Urothelium cell line (cell line): Measurements from ENCODE around the gene WASHC2A.
"Not testable (repeated sequence)": the region's sequence is repeated elsewhere in the genome, so short reads cannot be mapped to it uniquely, and the experiment has no call there.

Source experiments
- DNase-seq: peaks from one replicate; pipeline ENCODE4 v3.0.0; 2011; ENCODE audit warnings: low spot score, mixed read lengths
- FAIRE-seq: peaks from 2 replicates; lab custom pipeline; 2011; peaks lifted over from hg19 to GRCh38; lab: Jason Lieb, UNC

WASHC2A gene, protein sequence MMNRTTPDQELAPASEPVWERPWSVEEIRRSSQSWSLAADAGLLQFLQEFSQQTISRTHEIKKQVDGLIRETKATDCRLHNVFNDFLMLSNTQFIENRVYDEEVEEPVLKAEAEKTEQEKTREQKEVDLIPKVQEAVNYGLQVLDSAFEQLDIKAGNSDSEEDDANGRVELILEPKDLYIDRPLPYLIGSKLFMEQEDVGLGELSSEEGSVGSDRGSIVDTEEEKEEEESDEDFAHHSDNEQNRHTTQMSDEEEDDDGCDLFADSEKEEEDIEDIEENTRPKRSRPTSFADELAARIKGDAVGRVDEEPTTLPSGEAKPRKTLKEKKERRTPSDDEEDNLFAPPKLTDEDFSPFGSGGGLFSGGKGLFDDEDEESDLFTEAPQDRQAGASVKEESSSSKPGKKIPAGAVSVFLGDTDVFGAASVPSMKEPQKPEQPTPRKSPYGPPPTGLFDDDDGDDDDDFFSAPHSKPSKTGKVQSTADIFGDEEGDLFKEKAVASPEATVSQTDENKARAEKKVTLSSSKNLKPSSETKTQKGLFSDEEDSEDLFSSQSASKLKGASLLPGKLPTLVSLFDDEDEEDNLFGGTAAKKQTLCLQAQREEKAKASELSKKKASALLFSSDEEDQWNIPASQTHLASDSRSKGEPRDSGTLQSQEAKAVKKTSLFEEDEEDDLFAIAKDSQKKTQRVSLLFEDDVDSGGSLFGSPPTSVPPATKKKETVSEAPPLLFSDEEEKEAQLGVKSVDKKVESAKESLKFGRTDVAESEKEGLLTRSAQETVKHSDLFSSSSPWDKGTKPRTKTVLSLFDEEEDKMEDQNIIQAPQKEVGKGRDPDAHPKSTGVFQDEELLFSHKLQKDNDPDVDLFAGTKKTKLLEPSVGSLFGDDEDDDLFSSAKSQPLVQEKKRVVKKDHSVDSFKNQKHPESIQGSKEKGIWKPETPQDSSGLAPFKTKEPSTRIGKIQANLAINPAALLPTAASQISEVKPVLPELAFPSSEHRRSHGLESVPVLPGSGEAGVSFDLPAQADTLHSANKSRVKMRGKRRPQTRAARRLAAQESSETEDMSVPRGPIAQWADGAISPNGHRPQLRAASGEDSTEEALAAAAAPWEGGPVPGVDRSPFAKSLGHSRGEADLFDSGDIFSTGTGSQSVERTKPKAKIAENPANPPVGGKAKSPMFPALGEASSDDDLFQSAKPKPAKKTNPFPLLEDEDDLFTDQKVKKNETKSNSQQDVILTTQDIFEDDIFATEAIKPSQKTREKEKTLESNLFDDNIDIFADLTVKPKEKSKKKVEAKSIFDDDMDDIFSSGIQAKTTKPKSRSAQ (N-terminal part only)

DNA sequence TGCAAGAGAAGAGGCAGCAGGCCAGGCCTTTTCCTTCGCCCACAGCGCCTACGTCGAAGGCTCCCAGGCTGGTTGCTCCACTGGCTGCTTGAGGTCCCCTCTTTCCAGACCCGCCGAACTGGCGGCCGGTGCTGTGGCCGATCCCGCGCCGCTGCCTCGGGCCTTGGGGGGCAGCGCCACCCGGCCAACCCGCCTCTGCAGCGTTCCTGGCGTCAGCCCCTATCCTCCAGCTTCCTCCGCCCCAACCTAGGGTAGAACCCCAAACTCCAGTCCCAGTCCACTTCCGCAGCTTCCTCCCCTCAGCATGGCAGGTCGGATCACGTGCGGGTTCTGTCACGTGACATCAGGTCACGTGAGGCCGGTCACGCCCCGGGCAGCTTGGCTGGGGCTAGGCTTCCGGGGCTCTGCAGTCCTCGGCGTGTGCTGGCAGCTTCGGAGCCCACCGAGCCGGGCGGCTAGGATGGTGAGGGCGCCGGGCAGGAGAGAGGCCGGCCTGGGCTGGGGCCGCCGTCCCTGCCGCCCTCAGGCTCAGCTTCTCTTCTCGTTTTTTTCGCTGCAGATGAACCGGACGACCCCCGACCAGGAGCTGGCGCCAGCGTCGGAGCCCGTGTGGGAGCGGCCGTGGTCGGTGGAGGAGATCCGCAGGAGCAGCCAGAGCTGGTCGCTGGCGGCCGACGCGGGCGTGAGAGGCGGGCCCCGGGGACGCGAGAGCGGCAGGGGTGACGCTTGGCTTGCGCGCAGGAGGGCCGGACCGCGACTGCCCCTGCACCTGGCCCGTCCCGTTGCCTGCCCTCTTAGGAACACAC, at the start of gene WASHC2A:
Gene WASHC2A, plus strand, starts transcription at position 409 of the 806 bp plus-strand sequence. Its CDS starts 52 bp downstream, at position 461.
- DNase-seq (peak; percentile 66), FAIRE-seq (peak; percentile 93)

DNA sequence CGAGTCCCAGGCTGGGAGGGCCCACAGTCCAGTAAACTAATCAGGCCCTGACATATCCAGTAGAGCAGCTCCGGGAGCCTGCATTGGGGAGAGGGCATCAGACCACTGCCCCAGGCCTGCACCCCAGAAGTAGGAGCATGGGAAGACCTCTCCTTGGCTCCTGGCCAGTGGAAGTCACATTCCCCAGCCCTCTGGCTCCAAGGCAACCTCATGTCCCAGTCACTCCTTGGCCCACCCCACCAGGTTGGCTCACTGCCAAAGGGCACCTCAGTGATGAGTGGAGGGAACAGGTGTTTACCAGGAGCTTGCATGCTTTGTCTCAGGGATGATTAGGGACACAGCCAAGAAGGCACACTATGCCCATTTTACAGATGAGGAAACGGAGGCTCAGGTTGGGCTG, 48.5 kb upstream of the WASHC2A start:
- FAIRE-seq, DNase-seq: not testable (repeated sequence)

DNA sequence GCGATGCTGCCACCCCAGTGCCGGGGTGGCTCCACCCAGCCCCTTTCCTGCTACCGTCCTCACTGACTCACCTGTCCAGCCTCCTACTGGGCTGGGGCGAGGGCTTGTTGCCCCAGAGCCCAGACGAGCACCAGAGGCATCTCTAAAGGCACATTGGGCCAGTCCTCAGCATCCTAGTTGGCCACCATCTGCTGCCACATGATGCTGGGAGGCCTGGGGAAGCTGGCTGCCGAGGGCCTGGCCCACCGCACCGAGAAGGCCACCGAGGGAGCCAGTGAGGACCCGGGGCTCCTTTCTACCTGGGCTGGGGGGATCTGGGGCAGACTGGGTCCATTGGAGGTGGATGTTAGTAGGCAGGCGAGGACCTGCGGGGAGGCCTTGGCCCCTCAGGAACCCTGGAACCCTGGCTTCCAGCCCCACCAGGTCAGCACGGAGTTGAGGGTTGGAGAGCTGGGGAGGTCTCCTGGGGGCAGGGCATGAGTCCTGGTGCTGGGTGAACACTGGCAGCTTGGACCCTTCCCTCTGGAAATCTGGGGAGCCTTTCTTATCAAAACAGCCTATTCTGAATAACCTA, 47.2 kb upstream of the WASHC2A start:
- FAIRE-seq, DNase-seq: not testable (repeated sequence)

DNA sequence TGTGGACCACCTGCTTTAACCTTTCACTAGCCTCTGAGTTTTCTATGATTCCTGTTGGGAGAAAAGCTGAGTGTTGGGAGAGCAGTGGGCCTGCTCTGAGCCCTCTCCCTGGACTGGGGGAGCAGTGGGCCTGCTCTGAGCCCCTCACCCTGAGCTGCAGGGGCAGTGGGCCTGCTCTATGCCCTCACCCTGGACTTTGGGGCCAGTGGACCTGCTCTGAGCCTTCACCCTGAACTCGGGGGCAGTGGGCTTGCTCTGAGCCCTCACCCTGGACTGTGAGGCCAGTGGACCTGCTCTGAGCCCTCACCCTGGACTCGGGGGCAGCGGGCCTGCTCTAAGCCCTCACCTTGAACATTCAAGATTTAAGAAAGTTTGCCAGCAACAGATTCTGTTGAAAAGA, 46.1 kb upstream of the WASHC2A start:
- DNase-seq (no peak), FAIRE-seq (no peak)

DNA sequence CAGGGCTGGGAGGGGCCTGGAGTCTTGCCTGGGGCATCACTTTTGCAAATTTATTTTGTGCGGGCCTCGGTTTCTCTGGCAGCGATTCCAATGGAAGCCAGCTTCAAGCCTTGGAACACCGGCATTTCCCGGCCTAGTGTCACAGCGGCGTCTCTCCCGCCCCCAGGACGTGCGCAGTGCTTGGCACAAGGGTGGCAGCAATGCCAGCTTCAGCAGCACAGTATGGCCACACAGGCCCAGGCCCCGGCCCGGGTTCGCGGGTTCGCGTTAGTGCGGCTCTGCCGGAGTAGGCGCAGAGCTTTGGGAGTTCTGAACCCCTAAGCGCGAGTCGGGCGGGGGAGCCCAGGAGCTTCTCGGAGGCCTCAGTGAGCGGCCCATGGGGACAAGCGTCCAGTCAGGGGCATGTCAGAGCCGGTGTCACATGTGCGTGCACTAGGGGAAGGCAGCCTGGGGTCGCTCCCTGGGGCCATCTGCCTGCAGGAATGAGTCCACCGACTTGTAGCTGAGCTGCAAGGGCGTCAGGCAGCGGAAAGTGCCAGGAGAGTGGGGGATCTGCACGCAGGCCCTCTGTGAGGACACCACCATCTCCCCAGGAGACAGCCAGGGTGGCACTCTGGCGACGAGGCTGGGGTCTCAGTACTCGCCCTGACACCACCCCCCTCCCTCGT, 42.9 kb upstream of the WASHC2A start:
- not testable (repeated sequence) for DNase-seq, FAIRE-seq

DNA sequence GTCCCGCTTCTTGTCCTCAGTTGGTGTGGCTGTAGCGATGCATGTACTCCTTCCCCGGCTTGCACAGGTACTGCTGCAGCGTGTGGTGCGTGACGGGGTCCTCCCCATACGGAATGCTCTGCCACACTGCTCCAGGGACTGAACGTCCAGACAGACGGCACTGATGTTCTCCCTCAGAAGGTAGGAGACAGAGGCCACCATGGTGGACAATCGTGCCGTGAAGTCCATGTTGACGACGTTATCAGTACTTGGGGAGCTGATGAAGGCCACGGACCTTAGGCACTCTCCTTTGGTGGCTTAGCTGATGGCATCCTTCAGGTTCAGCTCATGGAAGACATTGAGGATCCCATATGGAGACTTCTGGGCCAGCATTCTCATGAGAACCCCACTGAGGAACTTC, 42.1 kb upstream of the WASHC2A start:
- DNase-seq, result no peak
- peak; percentile 75 for FAIRE-seq

DNA sequence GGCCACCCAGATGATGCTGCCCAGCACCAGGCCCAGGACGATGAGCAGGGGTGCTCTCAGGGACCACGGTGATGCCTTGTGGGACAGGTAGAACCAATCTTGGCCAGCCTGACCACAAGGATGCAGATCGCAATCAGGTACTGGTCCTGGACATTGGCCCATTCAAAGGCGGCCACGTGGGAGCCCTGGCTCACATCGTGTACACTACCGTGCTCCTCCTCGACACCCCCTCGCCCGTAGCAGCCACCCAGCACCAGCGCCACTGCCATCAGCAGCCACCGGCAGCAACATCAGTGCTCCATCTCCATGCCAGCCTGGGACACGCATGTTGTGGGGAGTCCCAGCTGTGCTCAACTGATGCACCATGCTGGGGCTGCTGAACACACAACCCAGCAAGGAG, 40.6 kb upstream of the WASHC2A start:
- FAIRE-seq (no peak), DNase-seq (no peak)

DNA sequence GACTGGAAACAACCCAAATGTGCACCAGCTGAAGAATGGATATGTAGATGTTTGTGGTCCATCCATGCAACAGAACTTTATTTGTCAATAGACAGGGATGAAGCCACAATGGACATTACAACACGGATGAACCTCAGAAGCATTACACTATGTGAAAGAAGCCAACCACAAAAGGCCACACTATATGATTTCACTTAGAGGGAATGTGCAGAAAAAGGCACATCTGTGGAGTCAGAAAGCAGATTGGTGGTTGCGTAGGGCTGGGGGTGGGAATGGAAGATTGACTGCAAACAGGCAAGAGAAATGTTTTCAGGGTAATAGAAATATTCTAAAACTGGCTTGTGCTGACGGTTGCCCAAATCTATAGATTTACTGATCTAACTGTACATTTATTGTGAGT, 34.3 kb upstream of the WASHC2A start:
- DNase-seq (no peak), FAIRE-seq (no peak)

DNA sequence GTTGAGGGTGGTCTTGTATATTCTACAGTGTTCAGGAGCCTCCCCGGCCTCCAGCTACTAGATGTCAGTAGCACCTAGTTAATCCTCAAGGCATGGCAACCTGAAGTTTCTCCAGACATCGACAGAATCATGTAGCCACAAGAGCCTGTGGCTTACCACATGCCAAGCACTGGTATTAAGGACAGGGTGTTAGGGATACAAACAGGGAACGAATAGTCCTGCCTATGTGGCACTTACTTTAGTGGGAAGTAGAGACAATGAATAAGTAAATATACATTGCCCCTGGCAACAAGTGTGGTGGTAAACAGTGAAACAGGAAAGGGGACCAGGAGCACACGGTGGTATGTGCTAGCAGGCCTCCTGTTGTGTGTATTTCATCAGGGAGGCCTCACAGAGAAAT, 32.4 kb upstream of the WASHC2A start:
- peak; percentile 20 for FAIRE-seq
- not testable (repeated sequence) for DNase-seq

DNA sequence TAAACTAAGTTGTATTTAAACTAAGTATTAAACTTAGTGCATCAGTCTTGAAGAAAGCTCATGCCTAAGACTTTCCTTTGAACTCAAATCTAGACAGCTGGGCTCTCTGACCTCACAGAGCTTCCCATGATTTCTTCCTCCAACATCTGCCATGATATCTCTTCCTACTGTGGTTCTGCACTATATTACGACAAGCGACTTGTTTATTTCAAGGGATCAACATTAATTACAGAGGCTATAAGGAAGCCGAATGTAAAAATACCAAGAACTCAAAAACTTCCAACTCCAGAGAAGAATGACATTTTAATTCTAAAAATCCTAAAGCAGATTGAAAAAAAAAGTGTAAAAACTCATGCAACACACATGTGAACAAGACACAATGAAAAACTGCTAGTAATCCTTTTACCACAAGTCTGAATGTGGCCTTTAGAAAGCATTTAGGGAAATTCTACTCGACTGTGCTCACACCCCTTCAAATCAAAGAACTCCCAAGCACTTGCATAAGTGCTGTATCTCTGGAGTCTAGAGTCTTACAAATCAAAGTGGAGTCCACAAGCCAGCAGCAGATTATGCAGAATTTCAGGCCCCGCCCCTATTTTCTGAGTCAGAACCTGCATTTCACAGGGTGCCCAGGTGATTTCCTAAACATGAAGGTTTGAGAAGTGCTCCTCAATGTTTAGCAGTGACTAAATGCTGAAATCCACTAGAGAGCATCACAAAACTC, 22.7 kb upstream of the WASHC2A start:
- no peak for FAIRE-seq

DNA sequence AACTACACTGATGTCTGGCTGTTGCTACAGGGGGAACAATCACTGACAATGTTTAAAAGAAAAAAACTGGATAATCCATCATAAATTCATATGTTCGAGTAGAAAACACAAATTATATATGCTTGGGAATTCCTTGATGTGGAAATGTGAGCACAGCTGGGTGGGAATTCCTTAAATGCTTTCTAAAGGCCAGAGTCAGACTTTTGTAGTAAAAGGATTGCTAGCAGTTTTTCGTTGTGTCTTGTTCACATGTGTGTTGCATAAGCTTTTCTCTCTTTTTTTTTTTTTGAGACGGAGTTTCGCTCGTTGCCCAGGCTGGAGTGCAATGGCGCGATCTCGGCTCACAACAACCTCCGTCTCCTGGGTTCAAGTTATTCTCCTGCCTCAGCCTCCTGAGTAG, 21.3 kb upstream of the WASHC2A start:
- not testable (repeated sequence) for DNase-seq, FAIRE-seq

More for the DNA sequence above, 22.7 kb upstream of the WASHC2A start:
- no peak for DNase-seq

DNA sequence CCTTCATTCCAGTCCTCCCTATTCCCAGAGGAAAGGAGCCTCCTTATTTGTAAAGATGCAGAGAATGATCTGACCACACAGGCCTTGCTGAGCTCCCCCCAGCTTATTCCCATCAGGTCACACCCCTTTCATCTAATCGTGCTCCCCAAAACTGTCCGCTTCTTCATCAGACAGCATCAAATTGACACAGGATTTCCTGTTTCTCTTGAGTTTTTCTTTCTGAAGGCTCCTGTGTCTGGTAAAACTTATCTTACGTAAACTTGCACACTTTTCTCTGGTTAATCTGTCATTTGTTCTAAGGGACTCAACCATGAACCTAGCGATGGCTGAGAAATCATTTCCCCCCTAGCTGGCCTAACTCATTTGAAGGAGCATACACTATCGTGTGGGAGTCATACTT, 20.2 kb upstream of the WASHC2A start:
- not testable (repeated sequence) for DNase-seq, FAIRE-seq

DNA sequence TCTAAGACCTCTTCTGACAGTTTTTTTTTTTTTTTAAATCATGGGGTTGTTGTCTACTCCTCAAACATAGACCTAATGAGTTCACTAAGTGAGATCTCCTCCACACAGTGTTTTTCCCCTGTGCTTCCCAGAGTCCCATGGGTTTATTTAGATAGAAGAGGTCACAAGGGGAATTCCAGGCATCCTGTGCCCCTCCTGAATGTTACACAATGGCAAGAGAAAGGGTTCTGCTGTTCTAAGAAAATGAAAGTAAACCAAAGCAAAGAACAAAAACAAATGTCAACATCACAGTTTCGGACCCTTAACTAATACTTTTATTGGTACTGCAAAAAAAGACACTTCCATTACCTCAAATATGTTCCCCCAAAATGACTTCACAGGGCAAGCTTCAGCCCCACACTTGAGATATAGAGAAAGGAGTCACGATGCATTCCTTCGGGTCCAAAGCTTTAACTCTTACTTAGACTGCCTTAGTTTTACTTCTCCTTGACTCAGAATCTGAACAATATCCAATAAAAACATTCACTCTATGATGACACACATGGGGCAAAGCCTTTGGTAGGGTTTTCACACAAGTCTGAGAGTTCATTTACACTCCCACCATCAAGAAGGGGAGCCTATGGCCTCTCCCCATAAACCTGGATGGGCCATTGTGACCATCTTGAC, 15.6 kb upstream of the WASHC2A start:
- FAIRE-seq, DNase-seq: not testable (repeated sequence)

DNA sequence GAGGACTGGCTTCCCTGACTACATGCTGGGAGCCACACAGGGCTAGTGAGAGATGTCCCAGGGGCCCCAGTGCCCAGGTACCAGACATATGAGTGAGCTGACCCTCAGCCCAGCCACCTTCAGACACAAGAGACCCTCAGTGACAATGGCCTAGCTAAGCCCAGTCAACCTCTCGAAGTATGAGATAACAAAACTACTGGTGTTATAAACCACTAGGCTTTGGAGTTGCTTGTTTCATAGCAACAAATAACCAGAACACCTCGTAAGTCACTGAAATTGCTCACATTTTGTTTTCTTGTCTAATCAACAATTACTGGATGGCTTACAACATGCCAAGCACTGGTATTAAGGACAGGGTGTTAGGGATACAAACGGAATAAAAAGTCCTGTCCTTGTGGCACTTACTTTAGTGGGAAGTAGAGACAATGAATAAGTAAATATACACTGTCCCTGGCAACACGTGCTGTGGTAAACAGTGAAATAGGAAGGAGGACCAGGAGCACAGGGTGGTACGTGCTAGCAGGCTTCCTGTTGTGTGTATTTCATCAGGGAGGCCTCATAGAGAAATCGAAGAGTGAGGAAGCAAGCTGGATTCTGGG, 14.9 kb upstream of the WASHC2A start:
- DNase-seq, FAIRE-seq: not testable (repeated sequence)

DNA sequence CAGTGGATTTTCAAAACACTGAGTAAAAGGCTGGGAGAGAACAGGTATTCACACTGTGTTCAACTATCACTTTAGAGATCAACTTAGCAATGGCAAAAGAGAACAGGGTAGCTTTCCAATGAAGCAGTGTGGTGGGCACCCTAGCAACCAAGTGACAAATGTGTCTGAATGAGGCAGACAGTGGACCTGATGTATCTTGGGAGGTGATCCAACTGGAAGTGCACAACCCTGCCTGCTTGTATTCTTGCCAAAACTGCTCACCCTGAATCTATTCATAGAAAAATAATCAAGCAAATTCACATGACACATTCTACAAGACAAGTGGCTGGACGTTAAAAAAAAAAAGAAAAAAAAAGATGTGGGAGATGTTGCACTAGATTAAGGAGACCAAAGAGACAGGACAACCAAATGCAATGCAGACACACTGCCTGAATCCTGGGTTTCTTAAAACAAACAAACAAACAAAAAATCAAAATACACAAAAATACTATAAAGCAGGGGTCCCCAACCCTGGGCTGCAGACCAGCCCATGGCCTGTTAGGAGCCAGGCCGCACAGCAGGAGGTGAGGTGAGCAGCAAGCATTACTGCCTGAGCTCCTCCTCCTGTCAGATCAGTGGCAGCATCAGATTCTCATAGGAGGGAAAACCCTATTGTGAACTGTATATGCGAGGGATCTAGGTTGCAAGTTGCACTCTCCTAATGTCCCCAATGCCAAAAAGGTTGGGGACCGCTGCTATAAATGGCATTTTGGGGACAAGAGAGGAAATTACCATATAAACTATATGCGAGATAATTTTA, 12.1 kb upstream of the WASHC2A start:
- DNase-seq, FAIRE-seq: not testable (repeated sequence)

DNA sequence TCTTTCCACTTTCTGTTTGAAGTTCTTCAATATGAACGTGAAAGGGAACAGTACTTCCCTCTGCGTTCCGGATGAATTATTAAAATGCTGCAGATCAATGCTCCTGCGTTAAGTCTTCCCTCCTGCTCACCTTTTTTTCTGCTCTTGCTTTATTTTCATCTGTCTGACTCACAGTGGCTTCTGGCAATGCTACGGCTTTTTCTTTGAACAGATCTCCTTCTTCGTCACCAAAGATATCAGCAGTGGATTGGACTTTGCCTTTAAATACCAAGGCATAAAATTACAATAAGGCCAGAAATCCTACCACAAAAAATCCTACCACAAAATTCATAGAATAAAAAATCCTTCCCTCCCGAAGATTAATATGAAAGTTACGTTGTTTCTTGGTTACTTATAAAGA, 11.1 kb upstream of the WASHC2A start:
- DNase-seq, FAIRE-seq: not testable (repeated sequence)
